NCI-H446 treated with DMSO at 0.1 percent for 48 hours (cell line): ENCODE results near the gene NLGN4X.

Experiments used
- DNase-seq: peaks from one replicate; lab custom pipeline; 2025; lab: John Stamatoyannopoulos, UW

NLGN4X gene

DNA sequence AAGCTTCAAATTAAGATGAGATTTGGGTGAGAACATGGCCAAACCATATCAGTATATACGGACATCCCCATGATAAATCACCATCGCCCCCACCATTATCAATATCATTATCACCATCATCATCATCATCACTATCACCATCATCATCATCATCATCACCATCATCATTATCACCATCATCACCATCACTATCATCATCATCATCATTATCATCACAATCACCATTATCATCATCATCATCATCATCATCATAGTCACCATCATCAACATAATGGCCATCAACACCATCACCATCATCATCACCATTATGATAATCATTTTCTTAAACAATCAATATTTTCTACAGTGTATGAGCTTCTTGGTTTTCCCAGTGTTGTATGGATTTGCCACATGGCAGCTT is 360.9 kb downstream of the NLGN4X start:
- no peak for DNase-seq

GRCh38 chrX:5857232-5857631 is 371.4 kb downstream of the NLGN4X start:
- no peak for DNase-seq

GRCh38 chrX:5852941-5853340 is 375.7 kb downstream of the NLGN4X start:
- DNase-seq, result no peak

GRCh38 chrX:5842601-5843000 is 386.1 kb downstream of the NLGN4X start:
- DNase-seq, result no peak
